Activated gamma-delta T cell treated with Interleukin-2 at 50 U/mL for 16 hours (primary cell): Measurements from ENCODE around the gene CRB2.

Experiments used
- DNase-seq: peaks from one replicate; pipeline ENCODE4 v3.0.0-alpha.2; 2020

CRB2 gene

DNA sequence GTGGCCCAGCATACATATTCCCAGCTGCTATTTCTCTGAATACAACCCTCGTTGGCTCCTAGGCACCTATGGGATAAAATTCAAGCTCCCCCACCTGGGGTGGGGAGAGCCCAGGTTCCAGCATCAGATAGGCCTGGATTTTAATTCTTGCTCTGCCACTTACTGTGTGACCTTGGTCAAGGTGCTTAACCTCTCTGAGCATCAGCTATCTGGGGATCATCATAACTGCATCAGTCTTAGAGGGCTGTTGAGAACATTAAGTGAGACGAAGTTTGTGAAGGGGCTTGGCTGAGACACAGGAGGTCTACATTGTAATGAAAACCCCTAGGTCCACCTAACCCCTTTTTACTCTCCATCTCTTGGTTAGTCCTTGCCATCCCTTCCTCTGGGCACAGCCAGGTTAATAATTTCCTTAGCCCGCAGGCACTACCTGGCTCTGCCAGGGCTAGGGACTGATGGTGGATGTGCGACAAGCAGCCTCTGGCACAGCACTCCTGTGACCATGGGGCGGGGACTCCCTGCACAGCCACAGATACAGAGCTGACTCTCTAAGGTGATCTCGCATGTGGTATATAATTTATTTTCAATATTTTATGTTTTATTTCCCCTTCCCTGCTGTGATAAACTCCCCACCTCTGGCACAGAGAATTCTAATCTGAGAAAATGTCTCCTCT, 68.7 kb downstream of the CRB2 start:
- DNase-seq, result no peak

DNA sequence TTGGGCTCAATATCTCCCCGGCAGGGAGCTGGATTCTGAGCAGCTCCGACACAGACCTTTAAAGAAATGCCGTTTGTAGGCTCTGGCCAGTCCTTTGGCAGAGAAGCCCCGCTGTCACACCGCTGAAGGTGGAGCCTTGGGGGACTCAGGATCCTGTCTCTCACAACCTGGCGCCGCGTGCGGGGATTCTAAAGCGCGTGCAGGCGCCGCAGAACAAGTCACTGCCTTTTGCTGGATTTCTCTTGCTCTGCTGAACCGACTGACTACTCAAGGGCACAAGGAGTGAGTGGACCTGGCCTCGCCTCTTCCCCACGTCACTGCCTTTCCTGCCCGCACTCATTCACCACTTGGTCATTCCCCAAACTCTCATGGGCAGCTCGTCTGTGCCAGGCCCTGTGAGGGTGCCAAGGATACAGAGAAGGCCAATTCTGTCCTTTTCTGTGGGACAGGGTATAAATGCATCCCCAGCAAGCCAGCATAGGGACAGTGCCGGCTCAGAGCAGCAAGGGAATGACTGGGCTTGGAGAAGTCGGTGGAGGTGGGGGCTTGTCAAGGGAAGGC, 69.3 kb downstream of the CRB2 start:
- no peak for DNase-seq

DNA sequence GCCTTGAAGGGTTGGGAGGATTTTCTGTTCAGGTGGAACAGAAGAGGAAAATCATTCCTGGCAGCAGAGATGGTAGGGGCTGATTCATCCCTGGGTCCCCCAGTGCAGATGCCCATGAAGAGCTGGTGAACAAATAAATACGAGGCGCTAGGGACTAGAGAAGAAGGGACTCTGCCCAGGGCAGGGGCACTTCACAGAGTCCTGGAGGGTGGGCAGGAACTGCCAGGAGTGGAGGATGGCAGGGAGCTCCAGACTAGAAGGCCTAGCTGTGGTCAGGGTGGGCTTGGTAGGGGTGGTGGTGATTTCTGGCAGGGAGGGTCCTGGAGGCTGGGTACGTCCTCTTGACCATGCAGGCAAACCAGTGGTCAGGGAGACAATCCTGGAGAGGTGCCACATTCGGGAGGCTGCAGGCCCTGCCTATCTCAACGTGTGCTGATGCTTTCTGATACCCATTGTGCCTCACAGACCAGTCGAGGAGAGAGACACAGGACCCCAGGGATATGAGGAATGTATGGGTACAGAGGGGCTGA, 69.9 kb downstream of the CRB2 start:
- DNase-seq, result no peak

DNA sequence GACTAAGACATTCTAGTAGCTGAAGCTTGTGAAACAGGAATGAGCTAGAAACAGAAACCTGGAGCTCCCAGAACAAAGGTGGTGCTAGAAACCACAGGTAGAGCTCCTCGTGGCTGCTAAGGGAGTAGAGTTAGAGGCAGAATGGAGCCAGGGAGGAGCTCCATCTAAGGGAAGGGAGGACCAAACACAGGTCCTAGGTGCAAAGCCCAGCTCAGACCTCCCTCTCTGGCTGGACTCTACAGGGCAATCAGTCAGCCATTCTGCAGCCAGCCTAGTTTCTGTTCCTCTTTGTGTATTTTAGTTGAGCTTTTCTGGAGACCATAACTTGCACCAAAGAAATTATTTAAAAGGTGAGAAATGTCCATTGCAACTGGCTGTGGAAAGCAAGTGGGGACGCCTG, 70.4 kb downstream of the CRB2 start:
- no peak for DNase-seq
